Posterior cingulate gyrus (tissue), 11 donors: ENCODE results near the gene NRG4.
"Not testable (repeated sequence)": the region's sequence is repeated elsewhere in the genome, so short reads cannot be mapped to it uniquely, and the experiment has no call there.

Source experiments
- DNase-seq, 10 donors: peaks; one replicate each; pipeline versions ENCODE4 v3.0.0 to v3.0.0-alpha.2; 2020 to 2021; ENCODE audit warnings: mixed read lengths in 3 of 10
- intact Hi-C: fragments of 100-400 bp; cut with DNase I; formaldehyde crosslinking; loops from one replicate; pipeline ENCODE4 v1.15.1; 2023

NRG4 gene, protein sequence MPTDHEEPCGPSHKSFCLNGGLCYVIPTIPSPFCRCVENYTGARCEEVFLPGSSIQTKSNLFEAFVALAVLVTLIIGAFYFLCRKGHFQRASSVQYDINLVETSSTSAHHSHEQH

DNA sequence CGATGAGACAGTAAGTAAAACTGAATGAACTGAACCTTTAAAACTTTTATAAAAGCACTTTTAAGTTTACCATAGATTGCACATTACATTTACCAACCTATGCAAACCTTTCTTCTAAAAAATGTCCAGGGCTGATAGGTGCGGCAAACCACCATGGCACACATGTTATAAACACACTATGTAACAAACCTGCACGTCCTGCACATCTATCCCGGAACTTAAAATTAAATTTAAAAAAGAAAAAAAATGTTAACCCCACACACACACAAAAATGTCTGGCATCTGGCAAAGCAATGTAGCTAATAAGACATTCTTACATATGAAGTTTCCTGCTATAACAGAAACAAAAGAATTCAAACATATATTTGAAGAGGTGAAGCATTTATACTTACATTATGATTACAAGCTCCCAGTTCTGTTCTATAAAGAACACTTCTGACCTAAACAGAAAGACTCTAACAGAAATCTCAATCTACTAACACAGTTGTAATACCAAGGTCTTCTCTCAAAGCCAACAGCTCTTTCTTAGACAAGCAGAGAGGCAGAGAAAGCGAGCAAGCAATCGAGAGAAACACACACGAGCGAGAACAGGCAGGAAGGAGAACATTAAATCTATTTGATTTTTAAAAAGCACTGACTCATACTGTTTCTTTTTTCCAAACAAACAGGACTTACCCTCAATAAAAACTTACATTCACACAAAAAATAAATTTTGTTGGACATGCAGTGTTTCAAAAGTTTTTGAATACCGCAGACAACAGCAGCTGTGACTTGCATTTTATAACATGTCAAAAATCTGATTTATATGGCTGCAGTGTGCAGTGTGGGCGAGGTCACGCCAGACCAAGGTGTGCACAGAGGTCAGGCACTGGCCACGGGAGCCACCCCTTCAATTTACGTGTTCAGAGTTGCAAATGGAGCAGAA is at the start of gene NRG4:
TSS of gene NRG4 (minus strand) at position 798 of the 925 bp plus-strand sequence. CDS start 1,194 bp downstream, outside the sequence.
- intact Hi-C loops: no loop called here
- peak in 1 of 10 donors; percentile 63 for DNase-seq

DNA sequence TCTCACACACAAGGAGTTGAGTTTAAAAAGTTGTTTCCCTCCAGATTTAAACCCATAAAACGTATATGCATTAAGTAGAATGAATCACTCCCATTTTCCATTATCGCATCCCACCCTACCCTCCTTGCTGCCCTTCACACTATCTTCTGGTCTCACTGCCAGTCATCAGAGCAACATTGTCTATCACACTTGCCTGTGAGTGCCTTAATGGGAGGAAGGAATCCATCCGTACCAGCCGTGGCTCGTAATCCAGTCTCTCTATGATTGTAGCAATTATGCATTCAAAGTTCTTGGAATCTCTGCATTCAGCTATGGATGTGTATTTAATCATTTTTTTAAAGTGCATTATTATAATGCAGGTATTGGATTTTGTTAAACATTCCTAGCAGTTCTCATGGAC is 49.5 kb upstream of the NRG4 start:
- no peak for DNase-seq
- intact Hi-C loops: no loop called here

DNA sequence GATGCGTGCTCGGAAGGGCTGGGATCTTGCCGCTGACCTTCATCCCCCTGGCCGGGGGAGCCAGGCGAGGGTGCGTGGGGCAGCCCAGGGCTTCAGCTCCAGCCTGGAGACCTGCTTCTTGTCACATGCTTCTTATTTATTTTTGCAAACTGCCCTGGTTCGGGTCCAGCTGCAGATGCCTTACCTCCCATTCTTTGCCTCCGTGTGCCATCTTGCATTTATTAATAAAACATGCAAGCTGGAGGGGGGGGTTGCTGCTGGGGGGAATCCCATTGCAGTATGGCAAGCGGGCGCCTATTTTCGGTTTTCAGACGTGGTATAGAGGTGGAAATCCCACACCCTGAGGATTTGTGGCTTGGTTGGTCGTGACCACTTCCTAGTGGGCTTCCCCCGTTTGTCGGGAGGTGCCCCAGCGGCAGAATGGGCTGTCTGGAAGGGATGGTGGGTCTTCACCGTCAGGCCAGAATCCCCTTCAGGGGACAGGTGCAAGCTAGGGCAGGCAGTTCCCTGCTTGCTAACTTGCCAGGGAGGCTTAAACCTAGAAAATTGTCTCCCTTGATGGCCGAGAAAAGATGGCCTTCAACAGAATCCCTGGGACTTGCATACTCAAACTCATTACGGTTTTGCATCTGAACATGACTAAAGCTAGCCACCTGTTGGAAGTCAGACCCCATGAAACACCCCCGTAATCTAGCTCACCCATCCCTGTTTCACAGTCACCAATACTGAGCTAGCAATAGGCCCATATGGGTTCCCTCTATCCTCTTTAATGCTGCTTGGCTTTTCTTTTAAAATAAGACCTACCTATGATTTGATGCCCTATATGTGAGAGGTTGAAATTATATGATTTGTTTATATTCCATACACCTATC is 48.1 kb upstream of the NRG4 start:
- peak in 1 of 10 donors; percentile 14 for DNase-seq
- intact Hi-C loops: no loop called here

DNA sequence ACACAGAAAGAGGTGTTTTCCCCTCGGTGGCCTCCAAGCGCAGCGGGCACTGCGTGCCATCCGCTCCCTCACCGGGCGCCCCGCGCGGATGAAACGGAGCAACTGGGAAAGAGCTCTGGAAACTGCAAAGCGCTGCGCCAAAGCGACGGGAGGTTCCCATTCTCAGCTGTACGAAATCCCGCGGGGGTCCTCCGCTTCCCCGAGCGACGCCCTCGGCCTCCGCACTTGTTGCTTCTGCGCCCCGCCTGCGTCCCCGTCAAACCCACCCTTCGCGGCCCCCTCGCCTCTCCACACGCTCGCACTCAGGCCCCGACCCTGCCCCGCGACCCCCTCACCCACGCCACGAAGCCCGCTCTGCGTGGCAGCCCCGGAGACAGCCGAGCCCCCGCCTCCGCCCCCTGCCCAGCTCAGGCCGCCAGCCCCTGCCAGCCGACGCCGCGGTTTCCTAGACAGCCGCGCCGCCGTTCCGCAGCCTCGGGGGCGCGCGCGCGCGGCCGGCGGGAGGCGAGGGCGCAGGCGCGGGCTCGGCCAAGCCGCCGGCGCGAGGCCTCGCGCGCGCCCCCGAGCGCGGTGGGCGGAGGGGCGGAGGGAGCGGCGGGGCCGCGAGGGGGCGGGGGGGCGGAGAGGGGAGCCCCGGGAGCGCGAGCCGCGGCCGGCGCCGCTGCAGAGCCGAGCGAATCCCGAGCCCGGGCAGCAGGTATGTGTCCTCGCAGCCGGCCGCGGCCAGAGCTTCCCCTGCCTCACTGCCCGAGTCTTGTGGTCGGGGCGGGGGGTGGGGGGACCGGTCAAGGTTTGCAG is 47.3 kb upstream of the NRG4 start, which contains the start of gene TMEM266:
TSS of gene TMEM266 (plus strand) at position 666 of the 798 bp plus-strand sequence. CDS start 74,279 bp downstream, outside the sequence.
- intact Hi-C loops: no loop called here
- peak in 7 of 10 donors; percentile 25 to 89 (median 47) for DNase-seq

DNA sequence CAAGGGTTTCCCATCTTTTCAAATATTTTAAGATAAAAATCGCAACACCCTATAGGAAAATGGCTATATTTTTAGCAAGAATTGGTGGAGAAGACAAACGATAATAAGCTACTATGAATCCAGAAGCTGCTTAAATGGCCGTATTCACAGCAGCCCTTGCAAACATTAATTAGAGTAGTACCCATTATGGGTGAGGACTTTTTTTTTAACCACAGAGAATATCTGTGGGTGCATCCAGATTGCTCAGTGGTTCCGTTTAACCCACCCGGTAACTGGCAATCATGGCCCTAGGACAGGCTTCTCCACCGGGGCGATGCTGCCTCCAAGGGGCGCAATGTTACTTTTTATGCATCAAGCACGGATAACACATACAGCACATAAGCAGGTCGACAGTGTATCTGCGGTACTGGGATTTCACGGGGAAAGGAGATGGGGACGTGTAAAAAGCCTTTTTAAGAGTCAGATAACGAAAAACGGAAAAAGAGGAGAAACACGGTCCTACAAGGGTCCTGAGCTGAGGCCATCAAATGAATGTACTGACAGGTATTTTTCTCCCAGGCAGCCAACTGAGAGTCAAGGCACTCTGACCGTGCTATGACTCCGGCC is 46.6 kb upstream of the NRG4 start:
- DNase-seq: peak in 8 of 10 donors; percentile 17 to 91 (median 50)
- intact Hi-C loops: no loop called here

DNA sequence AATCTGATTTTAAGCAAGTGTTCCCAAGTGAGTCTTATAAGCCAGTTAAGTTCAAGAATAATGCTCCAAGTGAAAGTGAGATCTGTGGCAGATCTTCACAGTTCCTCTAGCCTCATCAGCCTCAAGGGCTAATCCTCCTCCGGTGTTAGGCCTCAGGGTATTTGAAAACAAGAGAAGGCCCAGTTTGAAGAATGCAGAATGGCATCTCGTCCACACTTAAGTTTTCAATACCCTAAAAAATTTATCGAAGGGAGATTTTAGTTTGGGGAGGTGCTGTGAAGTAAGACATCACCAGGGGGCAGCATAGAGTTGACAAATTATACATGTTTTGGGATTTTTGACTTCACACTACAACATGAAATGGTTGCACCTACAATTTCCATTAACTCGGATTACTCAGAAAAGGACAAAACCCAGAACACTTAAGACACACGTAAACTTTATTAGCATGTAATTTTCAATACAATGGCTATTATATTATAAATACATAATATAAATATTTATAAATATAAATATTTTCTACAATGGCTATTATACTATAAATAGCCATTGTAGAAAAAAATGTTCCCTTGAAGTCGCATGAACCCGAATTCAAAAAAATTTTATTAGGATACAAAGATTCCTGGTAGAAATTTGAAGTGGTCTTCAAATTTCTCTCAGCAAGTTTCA is 45.2 kb upstream of the NRG4 start:
- intact Hi-C loops: loop anchor here (2.0 kb wide), 1 partner anchor 81 kb away; no protein-coding TSS in a partner anchor
- DNase-seq: peak in 2 of 10 donors; percentile 14 to 15

DNA sequence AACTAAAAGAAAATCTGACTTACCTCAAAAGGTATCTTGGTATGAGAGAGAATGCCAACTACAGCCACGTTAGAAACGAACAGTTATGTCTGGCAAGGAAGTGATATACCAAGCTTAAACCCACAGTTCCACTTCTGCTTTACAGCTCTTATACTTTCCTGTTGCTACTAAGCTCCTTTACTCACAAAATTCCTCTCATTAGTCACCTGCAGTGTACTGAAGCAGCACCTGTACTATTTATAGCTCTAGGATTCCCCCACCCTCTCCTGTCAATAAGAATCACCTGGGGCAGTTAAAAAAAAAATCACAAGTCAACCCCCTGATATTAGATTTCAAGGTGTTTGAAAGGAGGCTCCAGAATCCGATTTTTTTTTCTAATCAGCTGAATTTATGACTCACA is 44.7 kb upstream of the NRG4 start:
- intact Hi-C loops: loop anchor here (2.0 kb wide), 1 partner anchor 82 kb away; no protein-coding TSS in a partner anchor
- no peak for DNase-seq

DNA sequence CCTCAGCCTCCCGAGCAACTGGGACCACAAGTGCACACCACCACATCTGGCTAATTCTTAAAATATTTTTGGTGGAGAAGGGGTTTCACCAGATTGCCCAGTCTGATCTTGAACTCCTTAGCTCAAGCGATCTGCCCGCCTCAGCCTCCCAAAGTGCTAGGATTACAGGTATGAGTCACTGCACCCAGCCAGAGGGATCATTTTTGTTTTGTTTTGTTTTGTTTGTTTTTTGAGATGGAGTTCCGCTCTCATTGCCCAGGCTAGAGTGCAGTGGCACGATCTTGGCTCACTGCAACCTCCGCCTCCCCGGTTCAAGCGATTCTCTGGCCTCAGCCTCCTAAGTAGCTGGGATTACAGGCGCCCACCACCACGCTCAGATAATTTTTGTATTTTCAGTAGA is 42.0 kb upstream of the NRG4 start:
- intact Hi-C loops: not testable (repeated sequence)

DNA sequence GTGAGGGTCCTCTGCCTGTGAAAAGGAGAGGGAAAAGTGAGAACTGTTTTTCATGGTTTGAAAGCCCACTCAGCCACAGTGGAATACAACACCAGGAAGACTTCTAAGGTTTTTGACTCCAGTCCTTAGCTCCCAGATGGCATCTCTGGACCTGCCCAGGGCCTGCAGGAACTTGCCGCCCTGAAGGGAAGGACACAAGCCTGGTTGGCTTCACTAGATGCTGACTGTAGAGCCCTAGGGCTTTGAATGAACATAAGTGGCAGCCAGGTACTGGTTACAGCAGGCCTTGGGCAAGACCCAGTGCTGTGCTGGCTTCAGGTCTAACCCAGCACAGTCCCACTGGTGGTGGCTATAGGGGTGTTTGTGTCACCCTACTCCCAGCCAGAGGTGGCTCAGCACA is 26.3 kb upstream of the NRG4 start:
- intact Hi-C loops: no loop called here
- no peak for DNase-seq

More for the DNA sequence above, 42.0 kb upstream of the NRG4 start:
- not testable (repeated sequence) for DNase-seq

DNA sequence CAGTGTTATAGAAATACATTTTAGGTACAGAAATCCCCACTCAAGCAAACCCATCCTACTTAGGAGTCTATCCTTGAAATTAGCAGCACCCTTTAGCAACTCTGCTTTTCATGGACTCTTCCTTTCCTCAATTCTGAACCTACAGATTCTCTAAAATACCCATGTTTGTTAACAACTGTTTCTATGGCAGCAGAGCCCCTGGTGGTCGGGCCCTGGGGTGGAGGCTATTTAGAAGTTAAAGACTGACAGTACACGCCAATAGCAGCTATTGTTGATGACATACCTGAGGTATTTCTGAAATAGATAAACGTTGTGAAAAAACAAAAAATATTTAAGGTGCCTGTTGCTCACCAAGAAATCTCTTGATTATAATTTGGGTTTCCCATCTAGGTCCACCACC is 23.4 kb upstream of the NRG4 start:
- intact Hi-C loops: no loop called here
- no peak for DNase-seq

DNA sequence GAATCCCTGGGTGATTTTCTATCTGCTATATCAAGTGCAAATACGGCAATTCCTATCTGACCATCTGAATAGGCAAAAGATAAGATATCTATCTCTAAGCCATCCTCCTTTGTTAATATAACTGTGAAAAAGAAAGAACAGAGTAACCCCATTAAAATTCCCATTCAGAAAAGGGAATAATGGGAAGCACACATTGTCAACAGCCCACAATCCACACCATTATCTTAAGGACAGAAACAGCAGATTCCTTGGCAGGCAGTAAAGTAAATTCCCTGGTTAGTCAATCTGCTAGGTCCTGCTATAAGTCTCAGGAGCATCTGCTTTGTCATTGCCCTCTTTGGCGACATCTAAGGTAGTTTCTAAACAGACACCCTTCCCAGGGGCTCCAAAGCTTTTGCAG is 21.9 kb upstream of the NRG4 start:
- intact Hi-C loops: no loop called here
- no peak for DNase-seq

DNA sequence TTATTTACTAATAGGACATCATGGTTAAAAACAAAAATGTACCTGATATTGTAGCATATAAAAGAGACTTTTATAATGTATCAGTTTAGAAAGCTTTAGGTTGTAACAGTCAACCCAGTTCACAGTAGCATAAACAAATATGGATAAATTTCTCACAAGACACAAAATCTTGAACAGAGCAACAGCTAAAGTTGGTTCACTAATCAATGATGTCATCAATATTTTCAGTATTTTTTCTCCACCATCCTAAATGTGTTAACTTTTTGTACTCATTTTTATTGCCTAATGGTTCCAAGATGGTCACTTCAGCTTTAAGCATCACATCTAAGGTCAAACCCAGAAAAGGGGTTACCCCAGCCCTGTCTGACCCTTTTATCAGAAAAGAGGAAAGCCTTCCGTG is 21.2 kb upstream of the NRG4 start:
- intact Hi-C loops: no loop called here
- DNase-seq: no peak

DNA sequence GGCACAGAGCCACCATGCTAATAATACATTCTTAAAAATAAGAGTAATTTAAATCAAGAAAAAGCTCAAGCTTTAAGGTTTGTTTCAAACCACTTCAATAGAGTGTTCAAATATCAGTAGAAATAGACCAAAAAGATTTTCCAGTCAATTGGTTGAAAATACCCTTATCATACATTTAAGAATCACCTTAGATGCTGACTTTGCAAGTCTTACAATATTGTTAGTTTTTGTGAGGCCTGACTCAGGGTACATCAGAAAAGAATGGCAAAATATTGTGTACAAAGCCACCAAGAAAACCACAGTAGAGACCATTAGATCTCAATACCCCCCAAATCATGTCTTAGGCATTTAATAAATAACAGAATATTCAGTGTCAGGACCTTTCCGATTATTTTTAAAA is 19.8 kb upstream of the NRG4 start:
- intact Hi-C loops: no loop called here
- DNase-seq: no peak

DNA sequence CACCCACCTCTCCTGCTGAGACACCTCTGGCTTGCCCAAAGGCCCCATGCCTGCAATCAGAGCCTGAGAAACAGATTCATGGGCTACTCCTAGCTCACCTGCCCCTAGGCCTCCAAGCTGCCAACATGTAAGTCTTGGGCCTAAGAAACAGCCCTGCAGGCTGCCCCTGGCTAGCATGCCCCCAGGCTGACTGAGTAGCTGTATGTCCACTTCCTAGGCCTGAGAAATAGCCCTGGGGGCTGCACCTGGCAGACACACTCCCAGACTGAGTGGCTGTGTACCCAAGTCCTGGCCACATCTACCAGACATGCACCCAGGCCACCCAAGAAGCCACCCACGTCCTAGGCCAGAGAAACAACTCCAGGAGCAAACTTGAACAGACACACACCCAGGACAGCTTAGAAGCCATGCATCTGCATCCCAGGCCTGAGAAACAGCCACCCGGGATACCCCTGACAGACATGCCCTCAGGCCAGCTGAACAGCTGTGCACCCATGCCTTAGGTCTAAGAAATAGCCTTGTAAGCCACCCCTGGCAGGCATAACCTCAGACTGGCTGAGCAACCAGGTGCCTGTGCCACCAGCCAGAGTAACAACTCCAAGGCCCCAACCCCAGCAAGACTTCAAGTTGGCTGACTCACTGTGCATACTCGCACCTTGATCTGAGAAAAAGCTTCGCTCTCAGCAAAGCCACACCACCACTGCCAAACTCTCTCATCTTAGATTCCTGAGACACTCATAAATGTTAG is 12.0 kb upstream of the NRG4 start:
- intact Hi-C loops: no loop called here

DNA sequence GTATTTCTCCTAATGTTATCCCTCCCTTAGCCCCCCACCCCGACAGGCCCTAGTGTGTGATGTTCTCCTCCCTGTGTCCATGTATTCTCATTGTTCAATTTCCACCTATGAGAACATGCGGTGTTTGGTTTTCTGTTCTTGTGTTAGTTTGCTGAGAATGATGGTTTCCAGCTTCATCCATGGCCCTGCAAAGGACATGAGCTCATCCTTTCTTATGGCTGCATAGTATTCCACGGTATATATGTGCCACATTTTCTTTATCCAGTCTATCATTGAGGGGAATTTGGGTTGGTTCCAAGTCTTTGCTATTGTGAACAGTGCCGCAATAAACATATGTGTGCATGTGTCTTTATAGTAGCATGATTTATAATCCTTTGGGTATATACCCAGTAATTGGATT is 1.2 kb upstream of the NRG4 start:
- DNase-seq, intact Hi-C loops: not testable (repeated sequence)

More for the DNA sequence above, 12.0 kb upstream of the NRG4 start:
- DNase-seq: no peak

DNA sequence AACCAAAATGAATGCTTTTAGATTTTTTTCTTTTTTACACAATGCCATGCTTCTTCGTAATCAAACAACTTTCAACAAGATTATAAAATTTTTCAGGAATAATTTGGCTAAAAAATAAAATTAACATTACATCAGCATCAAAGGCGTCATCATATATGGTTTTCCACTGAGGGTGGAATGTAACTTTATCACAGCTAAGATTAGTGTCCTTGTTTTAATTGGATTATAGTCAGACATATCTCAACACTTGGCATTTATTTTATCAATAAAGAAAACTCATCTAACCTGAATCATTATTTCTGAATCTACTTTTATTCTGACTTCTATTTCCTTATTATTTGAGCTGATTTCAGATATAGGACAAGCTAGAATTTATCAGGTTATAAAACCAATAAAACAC is 1.6 kb downstream of the NRG4 start:
- intact Hi-C loops: no loop called here
- no peak for DNase-seq

DNA sequence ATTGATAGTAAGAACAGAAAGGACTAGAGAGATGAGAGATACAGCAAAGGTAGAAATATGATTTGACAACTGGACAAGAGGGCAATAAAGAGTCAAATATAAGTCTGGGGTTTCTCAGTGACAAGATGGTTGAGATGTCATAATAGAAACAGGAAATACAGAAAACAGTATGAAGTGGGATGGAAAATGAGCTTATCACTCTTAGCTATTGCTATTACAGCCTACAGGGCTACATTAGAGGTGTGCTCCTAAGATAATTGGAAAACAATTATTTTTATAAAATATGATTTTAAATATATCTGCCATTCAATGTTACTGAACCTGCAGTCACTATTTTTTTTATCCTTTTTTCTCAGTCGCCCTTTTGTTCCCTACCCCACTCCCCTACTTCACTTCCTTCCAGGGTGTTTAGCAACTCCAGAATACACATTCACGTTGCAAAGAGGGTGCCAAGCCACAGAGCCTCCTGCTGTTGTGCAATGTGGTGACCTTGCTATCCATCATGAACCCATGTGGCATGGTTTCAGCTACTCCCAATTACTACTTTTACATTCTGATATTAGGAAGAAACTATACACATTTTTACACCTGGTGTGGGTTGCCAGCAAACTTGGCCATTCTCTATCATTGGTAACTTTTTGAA is 6.0 kb downstream of the NRG4 start:
- DNase-seq: no peak
- intact Hi-C loops: no loop called here

DNA sequence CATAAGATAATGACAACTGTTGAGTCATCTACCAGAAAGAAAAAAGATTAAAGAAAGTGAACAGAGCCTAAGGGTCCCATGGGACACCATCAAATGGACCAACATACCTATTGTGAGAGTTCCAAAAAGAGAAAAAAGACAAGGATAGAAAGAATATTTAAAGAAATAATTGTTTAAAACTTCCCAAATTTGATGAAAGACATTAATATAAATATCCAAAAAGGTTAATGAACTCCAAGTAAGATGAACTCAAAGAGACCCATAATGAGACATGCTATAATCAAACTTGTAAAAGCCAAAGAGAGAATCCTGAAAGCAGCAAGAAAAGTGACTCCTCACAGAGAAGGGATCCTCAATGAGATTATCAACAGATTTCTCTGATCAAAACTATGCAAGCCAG is 8.9 kb downstream of the NRG4 start:
- intact Hi-C loops: no loop called here
- no peak for DNase-seq
